PC-3 (cell line): ENCODE results near the gene NUP153. TPM values are rescaled to one million over a fixed set of nuclear protein-coding genes. Genes with fewer than 3 reads are reported as not detected.

Experiments used
- ATAC-seq: fragments of 200-7000 bp; cut with Tn5 transposase; 2 replicates; pipeline ENCODE4 v1.9.1; 2020; ENCODE audit warnings: mild to moderate bottlenecking, moderate library complexity
- BruUV-seq: library from RNA; stranded (reverse); fragments of 400-500 nt; replicated peaks from 2 replicates; lab custom pipeline; 2021; lab: Mats Ljungman, UMichigan
- CTCF ChIA-PET: fragments of 300-600 bp; sonication (Branson Sonifier 250); formaldehyde crosslinking; loops from one replicate; lab custom pipeline; 2022; ENCODE audit warnings: antibody characterized with exemption; lab: Charles Lee
- POLR2A ChIA-PET: fragments of 300-600 bp; sonication (Branson Sonifier 250); formaldehyde crosslinking; loops from one replicate; lab custom pipeline; 2022; ENCODE audit warnings: antibody characterized with exemption; ENCODE audit not compliant: unreplicated experiment; lab: Charles Lee
- DNase-seq: peaks from one replicate; pipeline ENCODE4 v3.0.0-alpha.2; 2015
- H2AFZ ChIP-seq: fragments of 300-600 bp; sonication (generic); 2 replicates; pipeline ENCODE4 v1.6.0; 2016; ENCODE audit warnings: antibody characterized with exemption, low read length
- H3F3A ChIP-seq: fragments of 300-600 bp; sonication (generic); one replicate; pipeline ENCODE4 v1.6.0; 2017; ENCODE audit warnings: antibody characterized with exemption, low read length, control low read depth, mild to moderate bottlenecking; ENCODE audit not compliant: unreplicated experiment
- H3K27ac ChIP-seq: fragments of 300-600 bp; sonication (generic); 2 replicates; pipeline ENCODE4 v1.5.1; 2016; ENCODE audit warnings: mild to moderate bottlenecking, low read length
- H3K27me3 ChIP-seq: fragments of 300-600 bp; sonication (generic); 2 replicates; pipeline ENCODE4 v1.6.1; 2016; ENCODE audit warnings: low read length, mixed read lengths
- H3K36me3 ChIP-seq: fragments of 300-600 bp; sonication (generic); 2 replicates; pipeline ENCODE4 v1.6.1; 2016; ENCODE audit warnings: low read depth, mixed run types, low read length, mixed read lengths
- H3K4me1 ChIP-seq: fragments of 300-600 bp; sonication (generic); 2 replicates; pipeline ENCODE4 v1.5.1; 2016; ENCODE audit warnings: low read length; ENCODE audit not compliant: insufficient read depth
- H3K4me2 ChIP-seq: fragments of 300-600 bp; sonication (generic); 2 replicates; pipeline ENCODE4 v1.6.0; 2016; ENCODE audit warnings: low read length
- H3K4me3 ChIP-seq: fragments of 300-600 bp; sonication (generic); 2 replicates; pipeline ENCODE4 v1.5.1; 2016; ENCODE audit warnings: mild to moderate bottlenecking, low read length, mixed read lengths
- H3K79me2 ChIP-seq: fragments of 300-600 bp; sonication (generic); 2 replicates; pipeline ENCODE4 v1.6.1; 2017; ENCODE audit warnings: low read length, mixed read lengths
- H3K9ac ChIP-seq: fragments of 300-600 bp; sonication (generic); 2 replicates; pipeline ENCODE4 v1.6.0; 2016; ENCODE audit warnings: mild to moderate bottlenecking, low read length
- H3K9me2 ChIP-seq: fragments of 300-600 bp; sonication (generic); replicated peaks from 2 replicates; pipeline ENCODE4 v1.6.1; 2016; ENCODE audit warnings: mixed run types, low read length, mixed read lengths
- H3K9me3 ChIP-seq: fragments of 300-600 bp; sonication (generic); 2 replicates; pipeline ENCODE4 v1.6.1; 2016; ENCODE audit warnings: low read length, mixed read lengths
- H4K20me1 ChIP-seq: fragments of 300-600 bp; sonication (generic); 2 replicates; pipeline ENCODE4 v1.6.1; 2016; ENCODE audit warnings: low read length, mixed read lengths
- CTCF ChIP-seq: fragments of 300-600 bp; sonication (generic); conservative IDR thresholded peaks from 2 replicates; pipeline ENCODE4 v1.5.1; 2017; ENCODE audit warnings: antibody characterized with exemption, low read depth, mild to moderate bottlenecking, low read length
- EZH2 ChIP-seq: fragments of 300-600 bp; sonication (generic); IDR thresholded peaks from one replicate; pipeline ENCODE4 v1.6.1; 2017; ENCODE audit warnings: antibody characterized with exemption, mild to moderate bottlenecking, low read length; ENCODE audit not compliant: unreplicated experiment
- EZH2phosphoT487 ChIP-seq: fragments of 300-600 bp; sonication (generic); IDR thresholded peaks from 2 replicates; pipeline ENCODE4 v1.6.1; 2018; ENCODE audit warnings: mild to moderate bottlenecking, antibody characterized with exemption, low read length, borderline replicate concordance
- intact Hi-C: fragments of 100-400 bp; cut with micrococcal nuclease; formaldehyde crosslinking; loops from 2 replicates; pipeline ENCODE4 v1.9.0; 2023
- total RNA-seq: library from RNA; depleted of rRNA; stranded (reverse); fragments of >200 nt; gene quantifications from 2 replicates; pipeline ENCODE4 v1.2.3, GENCODE V29; 2014

Gene NUP153
- total RNA-seq, 1 experiment from 2014 or later: 48.3 TPM

GRCh38 chr6:17635568-17635967 is 71.2 kb downstream of the NUP153 start:
- Histone ChIP-seq H4K20me1 (no peaks in the 10 kb centered on the region), H3F3A (no peaks in the 10 kb centered on the region), H2AFZ (no peak overlapping the region), H3K4me3 (no peak overlapping the region), H3K79me2 (peaks cover 35% of the 10 kb centered on the region), H3K9ac (no peak overlapping the region), H3K27me3 (no peaks in the 10 kb centered on the region), H3K36me3 (peaks cover 66% of the 10 kb centered on the region), H3K9me3 (no peaks in the 10 kb centered on the region), H3K4me2 (no peak overlapping the region), H3K4me1 (no peaks in the 10 kb centered on the region), H3K27ac (no peak overlapping the region), H3K9me2 (no peaks in the 10 kb centered on the region)
- no peak for DNase-seq
- ChIA-PET CTCF (no interaction called here), POLR2A (no interaction called here)
- intact Hi-C loops: no loop called here
- TF ChIP-seq EZH2: no peak
- no peak for TF ChIP-seq EZH2phosphoT487
- TF ChIP-seq CTCF: no peak
- ATAC-seq: no peak
- BruUV-seq: no TSS peak

GRCh38 chr6:17633465-17634188 is 73.1 kb downstream of the NUP153 start:
- H2AFZ ChIP-seq: no peak overlapping the region
- no peak overlapping the region for H3K4me3 ChIP-seq
- H3K9ac ChIP-seq: no peak overlapping the region
- no peak for ATAC-seq
- H3K27ac ChIP-seq: no peak overlapping the region
- no peak overlapping the region for H3K4me2 ChIP-seq
- ChIA-PET POLR2A (no interaction called here), CTCF (no interaction called here)
- DNase-seq: no peak
- H3K9me2 ChIP-seq: no peaks in the 10 kb centered on the region
- no TSS peak for BruUV-seq
- peaks cover 40% of the 10 kb centered on the region for H3K79me2 ChIP-seq
- no peaks in the 10 kb centered on the region for H4K20me1 ChIP-seq
- H3K9me3 ChIP-seq: no peaks in the 10 kb centered on the region
- intact Hi-C loops: no loop called here
- TF ChIP-seq EZH2: no peak
- TF ChIP-seq EZH2phosphoT487: no peak
- TF ChIP-seq CTCF: no peak
- H3K27me3 ChIP-seq: no peaks in the 10 kb centered on the region
- H3F3A ChIP-seq: no peaks in the 10 kb centered on the region
- H3K36me3 ChIP-seq: peaks cover 65% of the 10 kb centered on the region
- H3K4me1 ChIP-seq: no peaks in the 10 kb centered on the region

- H3K4me2 ChIP-seq: no peak overlapping the region
- H3F3A ChIP-seq: no peaks in the 10 kb centered on the region
- H2AFZ ChIP-seq: no peak overlapping the region
- no peak overlapping the region for H3K4me3 ChIP-seq
- no peak for DNase-seq
- no peaks in the 10 kb centered on the region for H3K27me3 ChIP-seq
- H3K27ac ChIP-seq: no peak overlapping the region
- peaks cover 3% of the 10 kb centered on the region; the same call in 1 of the 2 replicates for H4K20me1 ChIP-seq
- TF ChIP-seq EZH2phosphoT487 (no peak), EZH2 (no peak)
- H3K4me1 ChIP-seq: no peaks in the 10 kb centered on the region
- CTCF ChIA-PET: no interaction called here
- BruUV-seq: no TSS peak
- H3K79me2 ChIP-seq: peaks cover 40% of the 10 kb centered on the region
- H3K9me3 ChIP-seq: no peaks in the 10 kb centered on the region
- intact Hi-C loops: no loop called here
- no peak overlapping the region for H3K9ac ChIP-seq
- POLR2A ChIA-PET: no interaction called here
- ATAC-seq: no peak
- no peaks in the 10 kb centered on the region for H3K9me2 ChIP-seq
- H3K36me3 ChIP-seq: peaks cover 63% of the 10 kb centered on the region
These were observed 73.8 kb downstream of the NUP153 start for GRCh38 chr6:17632934-17633333.
